GM23248 (cell line): ENCODE data around the gene NCK2.

Source experiments
- EZH2 ChIP-seq: fragments of 200-600 bp; sonication (generic); IDR thresholded peaks from 2 replicates; pipeline ENCODE4 v1.6.1; 2018; ENCODE audit warnings: antibody characterized with exemption, mild to moderate bottlenecking; ENCODE audit not compliant: insufficient read depth, poor library complexity, severe bottlenecking
- EZH2phosphoT487 ChIP-seq: fragments of 200-600 bp; sonication (generic); IDR thresholded peaks from 2 replicates; pipeline ENCODE4 v1.6.1; 2018; ENCODE audit warnings: antibody characterized with exemption, moderate library complexity, mild to moderate bottlenecking, low read depth; ENCODE audit not compliant: insufficient read depth

DNA sequence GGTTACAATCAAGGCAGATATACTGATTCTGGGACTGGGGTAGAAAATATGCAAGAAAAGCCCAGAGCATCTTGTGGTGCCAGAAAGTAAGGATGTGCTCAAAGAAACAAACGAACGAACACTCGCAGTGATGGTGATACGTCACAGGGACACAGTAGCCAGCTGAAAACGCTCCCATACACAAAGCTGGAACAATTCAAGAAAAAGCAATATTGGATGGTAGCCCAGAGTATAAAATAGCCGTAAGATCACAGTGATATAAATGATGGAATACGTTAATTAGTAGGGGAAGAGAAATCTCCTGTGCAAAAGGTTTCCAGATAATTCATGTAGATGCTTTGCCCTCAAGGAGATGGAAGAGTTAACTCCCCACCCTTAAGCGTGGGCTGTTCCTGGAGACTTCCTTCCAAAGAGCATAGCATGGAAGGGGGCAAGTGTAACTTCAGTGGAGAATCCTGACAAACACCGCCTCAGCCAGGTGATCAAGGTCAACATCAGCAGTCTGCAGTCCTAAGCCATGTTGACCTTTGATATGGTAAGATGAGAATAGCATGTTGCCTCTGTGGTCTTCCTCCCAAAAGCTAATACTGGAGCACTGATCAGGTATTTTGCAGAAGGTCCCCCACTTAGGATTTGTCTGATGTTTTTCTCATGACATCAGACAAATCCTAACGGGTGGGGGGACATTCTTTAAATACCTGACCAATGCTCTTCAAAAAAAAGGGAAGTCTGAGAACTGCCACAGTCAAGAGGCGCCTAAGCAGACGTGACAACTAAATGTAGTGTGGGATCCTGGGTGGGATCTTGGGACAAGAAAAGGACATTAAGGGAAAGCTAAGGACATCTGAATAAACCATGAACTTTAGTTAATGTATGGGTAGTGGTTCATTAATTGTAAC lies 99.0 kb downstream of the NCK2 start:
- TF ChIP-seq EZH2phosphoT487 (no peak), EZH2 (no peak)
